Stimulated activated naive B cell treated with anti-CD40 and anti-IgM and Interleukin-4, amounts not matched to agents 10 μg/mL and 1 μg/mL and 100 μg/mL, for 72 hours (primary cell): ENCODE data around the gene TK1.

Experiments
- ATAC-seq, 2 donors: fragments of 150-1000 bp; cut with Tn5 transposase; replicated peaks; 2 replicates each; pipeline ENCODE4 v1.10.0; 2021; ENCODE audit warnings: moderate library complexity in 1 of 2
- DNase-seq: peaks from one replicate; pipeline ENCODE4 v3.0.0; 2021
- H3K27ac Mint-ChIP-seq: one replicate; pipeline ENCODE4 v1.8.0; 2022; ENCODE audit warnings: mild to moderate bottlenecking, mixed read lengths
- H3K27me3 Mint-ChIP-seq, 2 donors: one replicate each; pipeline ENCODE4 v1.8.0; 2022; ENCODE audit warnings: mixed read lengths in 2 of 2
- H3K36me3 Mint-ChIP-seq, 2 donors: one replicate each; pipeline ENCODE4 v1.8.0; 2022; ENCODE audit warnings: mixed read lengths in 2 of 2, mild to moderate bottlenecking in 1 of 2
- H3K4me1 Mint-ChIP-seq, 2 donors: one replicate each; pipeline ENCODE4 v1.8.0; 2022; ENCODE audit warnings: mixed read lengths in 2 of 2, mild to moderate bottlenecking in 1 of 2
- H3K4me3 Mint-ChIP-seq, 2 donors: one replicate each; pipeline ENCODE4 v1.8.0; 2022; ENCODE audit warnings: mild to moderate bottlenecking in 2 of 2, mixed read lengths in 2 of 2, moderate library complexity in 1 of 2
- H3K9me3 Mint-ChIP-seq, 2 donors: one replicate each; pipeline ENCODE4 v1.8.0; 2022; ENCODE audit warnings: mixed read lengths in 2 of 2, mild to moderate bottlenecking in 1 of 2

TK1 gene

DNA sequence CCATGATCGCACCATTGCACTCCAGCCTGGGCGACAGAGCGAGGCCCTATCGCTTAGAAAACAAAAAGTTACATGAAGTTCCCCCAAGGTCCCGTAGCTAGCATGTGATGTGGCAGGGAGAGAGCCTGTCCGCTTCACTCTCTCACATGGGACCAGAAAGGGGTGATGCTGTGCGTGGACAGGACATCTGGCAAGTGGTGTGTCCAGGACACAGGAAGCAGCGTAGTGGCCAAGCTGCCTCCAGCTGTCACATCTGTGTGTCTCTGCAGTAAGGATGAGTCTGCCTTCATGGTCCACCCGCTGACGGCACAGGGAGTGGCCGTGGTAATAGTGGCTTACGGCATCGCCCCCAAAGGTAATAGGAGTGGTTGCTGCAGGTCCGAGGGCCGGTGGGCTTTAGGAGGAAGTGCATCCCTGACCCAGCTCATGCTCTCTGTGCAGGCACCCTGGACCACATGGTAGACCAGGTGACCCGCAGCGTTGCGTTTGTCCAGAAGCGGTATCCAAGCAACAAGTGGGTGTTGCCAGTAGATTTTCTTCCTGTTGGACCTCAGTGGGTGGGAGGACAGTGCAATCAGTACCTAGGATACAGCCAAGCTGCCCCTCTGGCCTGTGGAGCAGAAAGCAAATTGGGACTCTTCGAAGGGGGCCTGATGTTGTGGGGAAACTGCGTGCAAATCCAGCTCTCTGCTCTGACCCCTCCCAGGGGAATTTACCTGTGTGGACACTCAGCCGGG is 17.7 kb upstream of the TK1 start:
- Mint-ChIP-seq H3K4me3 (no peak overlapping the region), H3K9me3 (no peaks in the 10 kb centered on the region), H3K27ac (no peak overlapping the region), H3K4me1 (no peaks in the 10 kb centered on the region), H3K27me3 (no peaks in the 10 kb centered on the region), H3K36me3 (peaks cover 13 to 37% of the 10 kb centered on the region in 2 donors)
- ATAC-seq (no peak), DNase-seq (no peak)

GRCh38 chr17:78202666-78203065 is 15.8 kb upstream of the TK1 start:
- no peaks in the 10 kb centered on the region for H3K9me3 Mint-ChIP-seq
- peaks cover 8 to 9% of the 10 kb centered on the region in 2 donors for H3K4me1 Mint-ChIP-seq
- DNase-seq, result no peak
- H3K36me3 Mint-ChIP-seq, result peaks cover 20 to 45% of the 10 kb centered on the region in 2 donors
- ATAC-seq, result no peak
- no peak overlapping the region for H3K27ac Mint-ChIP-seq
- no peak overlapping the region for H3K4me3 Mint-ChIP-seq
- no peaks in the 10 kb centered on the region for H3K27me3 Mint-ChIP-seq

GRCh38 chr17:78200451-78200850 is 13.6 kb upstream of the TK1 start:
- Mint-ChIP-seq H3K4me1 (peaks cover 8 to 9% of the 10 kb centered on the region in 2 donors), H3K9me3 (no peaks in the 10 kb centered on the region), H3K36me3 (peaks cover 22 to 46% of the 10 kb centered on the region in 2 donors), H3K4me3 (no peak overlapping the region), H3K27ac (no peak overlapping the region), H3K27me3 (no peaks in the 10 kb centered on the region)
- DNase-seq (no peak), ATAC-seq (no peak)

GRCh38 chr17:78197147-78197832 is 10.4 kb upstream of the TK1 start:
- H3K36me3 Mint-ChIP-seq, result peaks cover 30 to 37% of the 10 kb centered on the region in 2 donors
- peak overlapping the region; percentile 42 for H3K27ac Mint-ChIP-seq
- no peak overlapping the region for H3K4me3 Mint-ChIP-seq
- no peaks in the 10 kb centered on the region for H3K9me3 Mint-ChIP-seq
- H3K4me1 Mint-ChIP-seq, result peaks cover 8 to 9% of the 10 kb centered on the region in 2 donors
- DNase-seq, result no peak
- ATAC-seq, result no peak
- H3K27me3 Mint-ChIP-seq, result no peaks in the 10 kb centered on the region

GRCh38 chr17:78196716-78197115 is 9.9 kb upstream of the TK1 start:
- Mint-ChIP-seq H3K9me3 (no peaks in the 10 kb centered on the region), H3K27me3 (no peaks in the 10 kb centered on the region), H3K27ac (no peak overlapping the region), H3K36me3 (peaks cover 33 to 40% of the 10 kb centered on the region in 2 donors), H3K4me1 (peaks cover 8 to 9% of the 10 kb centered on the region in 2 donors), H3K4me3 (no peak overlapping the region)
- ATAC-seq (no peak), DNase-seq (no peak)

DNA sequence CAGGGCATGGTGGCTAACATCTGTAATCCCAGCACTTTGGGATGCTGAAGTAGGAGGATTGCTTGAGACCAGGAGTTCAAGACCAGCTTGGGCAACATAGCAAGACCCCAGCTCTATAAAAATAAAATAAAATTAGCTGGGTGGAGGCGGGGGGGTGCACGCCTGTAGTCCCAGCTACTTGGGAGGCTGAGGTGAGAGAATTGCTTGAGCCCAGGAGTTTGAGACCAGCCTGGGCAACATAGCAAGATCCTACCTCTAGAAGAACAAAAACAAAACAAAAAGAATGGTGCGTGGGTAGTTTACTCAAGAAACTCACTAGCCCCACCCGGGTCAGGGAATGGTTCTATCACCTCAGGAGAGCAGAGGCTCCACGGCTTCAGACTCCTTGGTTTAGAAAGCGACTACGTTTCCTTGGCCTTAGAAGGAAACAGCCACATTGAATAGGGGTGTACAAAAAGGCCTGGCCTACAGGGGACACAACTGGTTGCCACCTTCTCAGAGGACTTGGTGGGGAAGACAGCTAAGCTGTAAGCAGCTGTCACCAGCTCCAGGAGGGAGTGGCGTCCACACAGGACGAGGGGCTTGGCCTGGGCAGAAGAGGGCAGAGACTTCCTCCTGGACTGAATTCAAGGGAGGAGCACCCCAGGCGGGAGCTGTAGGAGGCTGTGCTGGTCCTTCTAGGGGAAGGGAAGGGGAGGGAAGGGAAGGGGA is 716 bp downstream of the TK1 start:
- H3K4me3 Mint-ChIP-seq, result peak overlapping the region; percentile 86 to 88
- ATAC-seq, result peak in 1 of 2 donors; percentile 9
- no peak overlapping the region for H3K27ac Mint-ChIP-seq
- no peaks in the 10 kb centered on the region for H3K27me3 Mint-ChIP-seq
- DNase-seq, result peak; percentile 15
- H3K4me1 Mint-ChIP-seq, result peaks cover 14 to 51% of the 10 kb centered on the region in 2 donors
- peaks cover 13 to 17% of the 10 kb centered on the region in 2 donors for H3K36me3 Mint-ChIP-seq
- no peaks in the 10 kb centered on the region for H3K9me3 Mint-ChIP-seq

DNA sequence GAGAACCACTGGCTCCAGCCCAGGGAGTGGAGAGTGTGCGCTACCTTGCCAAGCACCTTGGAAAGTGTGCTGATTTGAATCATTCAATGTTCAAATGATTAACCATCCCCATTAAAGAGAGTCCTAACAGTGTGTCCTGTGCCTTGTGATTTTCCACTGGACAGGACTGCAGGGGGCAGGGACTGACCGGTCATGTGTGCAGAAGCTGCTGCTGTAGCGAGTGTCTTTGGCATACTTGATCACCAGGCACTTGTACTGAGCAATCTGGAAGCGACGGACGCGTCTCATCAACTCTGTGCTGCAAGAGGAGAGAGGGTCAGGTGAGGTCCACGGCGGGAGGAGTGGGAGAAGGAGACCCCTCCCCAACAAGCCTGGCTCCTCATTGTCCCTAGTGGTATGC is 2.0 kb downstream of the TK1 start:
- DNase-seq (no peak), ATAC-seq (no peak)
- peaks cover 17 to 56% of the 10 kb centered on the region in 2 donors for H3K4me1 Mint-ChIP-seq
- no peaks in the 10 kb centered on the region for H3K9me3 Mint-ChIP-seq
- peaks cover 10 to 11% of the 10 kb centered on the region in 2 donors for H3K36me3 Mint-ChIP-seq
- H3K4me3 Mint-ChIP-seq, result peak overlapping the region; percentile 47
- H3K27me3 Mint-ChIP-seq, result no peaks in the 10 kb centered on the region
- H3K27ac Mint-ChIP-seq, result peak overlapping the region; percentile 81

- Mint-ChIP-seq H3K9me3 (no peaks in the 10 kb centered on the region), H3K27ac (no peak overlapping the region), H3K4me1 (peaks cover 23 to 59% of the 10 kb centered on the region in 2 donors), H3K27me3 (no peaks in the 10 kb centered on the region), H3K36me3 (peaks cover 14% of the 10 kb centered on the region in 2 donors), H3K4me3 (no peak overlapping the region)
- ATAC-seq (no peak), DNase-seq (no peak)
Observed at GRCh38 chr17:78184351-78184750, 2.5 kb downstream of the TK1 start.

- no peaks in the 10 kb centered on the region for H3K9me3 Mint-ChIP-seq
- DNase-seq (no peak), ATAC-seq (no peak)
- H3K4me3 Mint-ChIP-seq, result no peak overlapping the region
- no peak overlapping the region for H3K27ac Mint-ChIP-seq
- H3K27me3 Mint-ChIP-seq, result no peaks in the 10 kb centered on the region
- H3K4me1 Mint-ChIP-seq, result peaks cover 27 to 64% of the 10 kb centered on the region in 2 donors
- H3K36me3 Mint-ChIP-seq, result peaks cover 18% of the 10 kb centered on the region in 2 donors
Observed at GRCh38 chr17:78183916-78184315, 2.9 kb downstream of the TK1 start.

DNA sequence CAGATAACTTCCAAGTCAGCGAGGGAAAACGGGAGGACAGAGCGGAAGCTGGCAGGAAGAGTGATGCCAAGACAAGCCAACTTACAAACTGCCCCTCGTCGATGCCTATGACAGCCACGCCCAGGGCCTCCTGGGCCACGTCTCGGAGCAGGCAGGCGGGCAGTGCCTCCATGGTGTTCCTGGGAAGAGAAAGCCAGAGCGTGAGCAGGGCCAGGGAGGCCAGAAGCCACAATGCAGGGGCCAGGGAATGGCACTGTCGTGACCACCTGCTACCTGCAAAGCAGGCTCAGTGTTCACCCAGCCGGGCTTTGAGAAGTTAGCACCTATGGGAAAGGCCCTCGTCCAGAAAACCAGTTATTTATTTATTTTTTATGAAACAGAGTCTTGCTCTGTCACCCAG is 4.3 kb downstream of the TK1 start:
- Mint-ChIP-seq H3K9me3 (no peaks in the 10 kb centered on the region), H3K27ac (no peak overlapping the region), H3K36me3 (peaks cover 29% of the 10 kb centered on the region in 2 donors), H3K4me1 (peaks cover 31 to 66% of the 10 kb centered on the region in 2 donors), H3K4me3 (no peak overlapping the region), H3K27me3 (no peaks in the 10 kb centered on the region)
- no peak for DNase-seq
- no peak for ATAC-seq

DNA sequence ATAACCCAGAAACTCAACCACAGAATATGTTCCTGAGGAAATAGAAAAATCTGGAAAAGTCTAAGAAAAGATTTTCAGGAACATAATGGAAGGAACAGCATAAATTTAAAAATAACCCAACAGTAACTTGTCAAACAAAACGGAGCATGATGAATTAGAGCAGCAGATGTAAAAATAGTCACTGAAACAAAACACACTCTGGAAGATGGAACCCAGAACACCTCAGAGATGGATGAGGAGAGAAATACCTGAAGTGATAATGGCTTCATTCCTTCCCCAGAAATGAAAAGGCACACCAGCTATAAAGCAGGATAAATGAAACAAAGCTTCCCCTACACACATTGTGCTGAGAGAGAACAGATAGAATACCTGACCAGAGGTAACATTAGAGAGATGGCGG is 6.3 kb downstream of the TK1 start:
- Mint-ChIP-seq H3K4me1 (peaks cover 46 to 69% of the 10 kb centered on the region in 2 donors), H3K27ac (peak overlapping the region; percentile 97), H3K9me3 (no peaks in the 10 kb centered on the region), H3K27me3 (no peaks in the 10 kb centered on the region), H3K36me3 (peaks cover 41 to 45% of the 10 kb centered on the region in 2 donors), H3K4me3 (peak overlapping the region in 1 of 2 donors; percentile 11)
- ATAC-seq (no peak), DNase-seq (no peak)

- DNase-seq, result no peak
- H3K27ac Mint-ChIP-seq, result peak overlapping the region; percentile 97
- H3K4me1 Mint-ChIP-seq, result peaks cover 50 to 70% of the 10 kb centered on the region in 2 donors
- peak in 1 of 2 donors; percentile 3 for ATAC-seq
- H3K27me3 Mint-ChIP-seq, result no peaks in the 10 kb centered on the region
- peak overlapping the region in 1 of 2 donors; percentile 77 for H3K4me3 Mint-ChIP-seq
- no peaks in the 10 kb centered on the region for H3K9me3 Mint-ChIP-seq
- H3K36me3 Mint-ChIP-seq, result peaks cover 46 to 49% of the 10 kb centered on the region in 2 donors
Observed at GRCh38 chr17:78180083-78180482, 6.8 kb downstream of the TK1 start.

- peak overlapping the region; percentile 63 to 77 for H3K4me3 Mint-ChIP-seq
- DNase-seq (peak; percentile 33), ATAC-seq (peak; percentile 3 to 8)
- no peaks in the 10 kb centered on the region for H3K9me3 Mint-ChIP-seq
- peak overlapping the region; percentile 97 for H3K27ac Mint-ChIP-seq
- H3K36me3 Mint-ChIP-seq, result peaks cover 50 to 53% of the 10 kb centered on the region in 2 donors
- no peaks in the 10 kb centered on the region for H3K27me3 Mint-ChIP-seq
- peaks cover 50 to 70% of the 10 kb centered on the region in 2 donors for H3K4me1 Mint-ChIP-seq
Observed at GRCh38 chr17:78179372-78179771, 7.5 kb downstream of the TK1 start.

GRCh38 chr17:78176548-78177025 is 10.3 kb downstream of the TK1 start:
- H3K4me3 Mint-ChIP-seq, result peak overlapping the region; percentile 69 to 90
- DNase-seq (peak; percentile 80), ATAC-seq (peak; percentile 53 to 55)
- peak overlapping the region; percentile 97 for H3K27ac Mint-ChIP-seq
- H3K4me1 Mint-ChIP-seq, result peaks cover 73 to 92% of the 10 kb centered on the region in 2 donors
- no peaks in the 10 kb centered on the region for H3K27me3 Mint-ChIP-seq
- H3K9me3 Mint-ChIP-seq, result no peaks in the 10 kb centered on the region
- peaks cover 78% of the 10 kb centered on the region in 2 donors for H3K36me3 Mint-ChIP-seq
